HFFc6 (cell line): Measurements from ENCODE around the gene PSMB5. TPM values are rescaled to one million over a fixed set of nuclear protein-coding genes. Genes with fewer than 3 reads are reported as not detected.

Experiments
- DNase-seq: peaks from one replicate; pipeline ENCODE4 v3.0.0-alpha.2; 2018
- H3K27ac Mint-ChIP-seq: 2 replicates; pipeline ENCODE4 v1.8.0; 2020; ENCODE audit warnings: mild to moderate bottlenecking, mixed read lengths
- H3K27me3 Mint-ChIP-seq: 2 replicates; pipeline ENCODE4 v1.8.0; 2021; ENCODE audit warnings: mild to moderate bottlenecking, moderate library complexity, mixed read lengths; ENCODE audit not compliant: insufficient read depth
- H3K36me3 Mint-ChIP-seq: 2 replicates; pipeline ENCODE4 v1.8.0; 2021; ENCODE audit warnings: low read depth, mixed read lengths
- H3K4me1 Mint-ChIP-seq: 2 replicates; pipeline ENCODE4 v1.8.0; 2020; ENCODE audit warnings: low read depth, mixed read lengths
- H3K4me3 Mint-ChIP-seq: 2 replicates; pipeline ENCODE4 v1.8.0; 2020; ENCODE audit warnings: mild to moderate bottlenecking, moderate library complexity, mixed read lengths
- H3K9me3 Mint-ChIP-seq: 2 replicates; pipeline ENCODE4 v1.8.0; 2020; ENCODE audit warnings: mild to moderate bottlenecking, mixed read lengths
- CTCF ChIP-seq: fragments of 200-600 bp; sonication (generic); IDR thresholded peaks from 2 replicates; pipeline ENCODE4 v1.5.0; 2021; ENCODE audit warnings: antibody characterized with exemption, mild to moderate bottlenecking
- total RNA-seq, 6 experiments: library from RNA; stranded (reverse); fragmentation: NEBNext Ultra II Directional; extraction: Animal tissue kit (Norgen Biotek cat#: 25700); gene quantifications; 2 replicates in 1 of 6; 3 replicates in 5 of 6; pipeline ENCODE4 v1.2.3, GENCODE V29; 2021

PSMB5 gene
- total RNA-seq, 6 experiments from 2014 or later: 221 to 259 (median 241) TPM

GRCh38 chr14:23056956-23057756 is 22.5 kb upstream of the PSMB5 start, which contains the start of gene CDH24:
Gene CDH24, minus strand, starts transcription at chr14:23057520. Its CDS starts 1,787 bp downstream, at chr14:23055733.
- Mint-ChIP-seq H3K4me1 (peaks cover 39% of the 10 kb centered on the region), H3K36me3 (peaks cover 9% of the 10 kb centered on the region), H3K4me3 (peak within 1 kb of the TSS; percentile 88), H3K9me3 (no peaks in the 10 kb centered on the region), H3K27me3 (peaks cover 6% of the 10 kb centered on the region), H3K27ac (peak within 1 kb of the TSS; percentile 73)
- TF ChIP-seq CTCF: no peak
- DNase-seq: peak; percentile 26

- Mint-ChIP-seq H3K36me3 (peaks cover 6% of the 10 kb centered on the region; the same call in 1 of the 2 replicates), H3K27me3 (peaks cover 5% of the 10 kb centered on the region), H3K27ac (peak overlapping the region; percentile 70), H3K4me3 (peak overlapping the region; percentile 88), H3K9me3 (no peaks in the 10 kb centered on the region), H3K4me1 (peaks cover 36% of the 10 kb centered on the region)
- TF ChIP-seq CTCF: peak; percentile 87
- peak; percentile 53 for DNase-seq
Measured at GRCh38 chr14:23056145-23056955, 21.6 kb upstream of the PSMB5 start.

- DNase-seq: no peak
- no peak for TF ChIP-seq CTCF
- H3K27ac Mint-ChIP-seq: peak overlapping the region; percentile 57; the same call in 1 of the 2 replicates
- H3K36me3 Mint-ChIP-seq: no peaks in the 10 kb centered on the region; the same call in 1 of the 2 replicates
- peaks cover 36% of the 10 kb centered on the region for H3K4me1 Mint-ChIP-seq
- H3K27me3 Mint-ChIP-seq: peaks cover 5% of the 10 kb centered on the region
- H3K4me3 Mint-ChIP-seq: peak overlapping the region; percentile 88; the same call in 1 of the 2 replicates
- H3K9me3 Mint-ChIP-seq: no peaks in the 10 kb centered on the region
Measured at GRCh38 chr14:23055621-23056144, 21.0 kb upstream of the PSMB5 start.

- Mint-ChIP-seq H3K9me3 (no peaks in the 10 kb centered on the region), H3K4me1 (peaks cover 36% of the 10 kb centered on the region), H3K4me3 (no peak overlapping the region), H3K27ac (no peak overlapping the region), H3K36me3 (no peaks in the 10 kb centered on the region; the same call in 1 of the 2 replicates), H3K27me3 (peaks cover 5% of the 10 kb centered on the region)
- no peak for TF ChIP-seq CTCF
- DNase-seq: no peak
Measured at GRCh38 chr14:23055147-23055550, 20.4 kb upstream of the PSMB5 start.

- Mint-ChIP-seq H3K9me3 (no peaks in the 10 kb centered on the region), H3K4me1 (peaks cover 32% of the 10 kb centered on the region), H3K27ac (no peak overlapping the region), H3K36me3 (no peaks in the 10 kb centered on the region; the same call in 1 of the 2 replicates), H3K4me3 (no peak overlapping the region), H3K27me3 (peaks cover 5% of the 10 kb centered on the region)
- TF ChIP-seq CTCF: peak; percentile 53; the same call in 1 of the 2 replicates
- DNase-seq: no peak
Measured at GRCh38 chr14:23054000-23054811, 19.5 kb upstream of the PSMB5 start.
